GM21360 (cell line): Measurements from ENCODE around the gene STPG2.

Experiments
- ATAC-seq: cut with Tn5 transposase; IDR thresholded peaks from one replicate; pipeline ENCODE4 v1.9.1; 2021; ENCODE audit warnings: mild to moderate bottlenecking, moderate library complexity; ENCODE audit not compliant: unreplicated experiment

Gene STPG2

GRCh38 chr4:98143001-98143899 is at the start of gene STPG2:
Gene STPG2, minus strand, starts transcription at chr4:98143476.
- peak; percentile 100 for ATAC-seq

GRCh38 chr4:98185279-98185678 is 42.0 kb upstream of the STPG2 start:
- ATAC-seq: no peak

GRCh38 chr4:98181809-98182208 is 38.5 kb upstream of the STPG2 start:
- no peak for ATAC-seq

GRCh38 chr4:98179951-98180350 is 36.7 kb upstream of the STPG2 start:
- ATAC-seq: no peak

GRCh38 chr4:98176531-98176930 is 33.3 kb upstream of the STPG2 start:
- no peak for ATAC-seq

- no peak for ATAC-seq
These were observed 26.8 kb upstream of the STPG2 start for GRCh38 chr4:98170035-98170434.

GRCh38 chr4:98166731-98167041 is 23.4 kb upstream of the STPG2 start:
- no peak for ATAC-seq

GRCh38 chr4:98166025-98166730 is 22.9 kb upstream of the STPG2 start:
- ATAC-seq: no peak

GRCh38 chr4:98162696-98163095 is 19.4 kb upstream of the STPG2 start:
- no peak for ATAC-seq

- no peak for ATAC-seq
These were observed 8.1 kb upstream of the STPG2 start for GRCh38 chr4:98151145-98151924.

GRCh38 chr4:98150092-98150761 is 7.0 kb upstream of the STPG2 start:
- ATAC-seq: no peak

- no peak for ATAC-seq
These were observed 5.6 kb upstream of the STPG2 start for GRCh38 chr4:98148856-98149255.

- ATAC-seq: no peak
These were observed 17.1 kb downstream of the STPG2 start for GRCh38 chr4:98126141-98126540.

GRCh38 chr4:98125585-98125984 is 17.7 kb downstream of the STPG2 start:
- no peak for ATAC-seq

GRCh38 chr4:98117363-98117762 is 25.9 kb downstream of the STPG2 start:
- ATAC-seq: no peak

GRCh38 chr4:98113012-98113411 is 30.3 kb downstream of the STPG2 start:
- ATAC-seq: no peak

GRCh38 chr4:98110929-98111328 is 32.3 kb downstream of the STPG2 start:
- no peak for ATAC-seq

- ATAC-seq: no peak
These were observed 33.1 kb downstream of the STPG2 start for GRCh38 chr4:98110214-98110613.

- ATAC-seq: no peak
These were observed 40.6 kb downstream of the STPG2 start for GRCh38 chr4:98102660-98103059.

GRCh38 chr4:98101988-98102387 is 41.3 kb downstream of the STPG2 start:
- ATAC-seq: no peak

GRCh38 chr4:98098764-98099163 is 44.5 kb downstream of the STPG2 start:
- no peak for ATAC-seq
